HG03159 (cell line): ENCODE measurements around the gene DDO.
"Not testable (repeated sequence)": the region's sequence is repeated elsewhere in the genome, so short reads cannot be mapped to it uniquely, and the experiment has no call there.

Source experiments
- ATAC-seq: cut with Tn5 transposase; IDR thresholded peaks from one replicate; pipeline ENCODE4 v1.9.1; 2021; ENCODE audit warnings: mild to moderate bottlenecking, moderate library complexity; ENCODE audit not compliant: unreplicated experiment

DDO gene

DNA sequence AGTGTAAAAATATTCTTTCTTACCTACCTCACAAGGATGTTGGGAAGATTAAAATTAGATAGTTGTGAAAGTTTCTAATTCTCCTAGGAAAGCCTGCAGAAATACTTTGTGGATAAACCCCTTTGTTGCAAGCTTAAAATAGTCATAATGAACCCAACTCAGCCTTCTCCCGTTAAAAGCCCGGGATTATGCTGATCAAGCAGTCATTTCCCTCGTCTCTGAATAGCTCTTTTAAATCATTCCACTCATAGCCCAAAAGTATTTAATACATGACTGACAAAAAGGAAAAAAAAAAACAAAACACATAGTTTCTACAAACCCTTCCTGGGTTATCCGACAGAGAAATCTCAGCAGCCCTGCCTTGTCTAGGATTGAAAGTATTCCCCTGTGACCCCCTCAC lies 46.3 kb downstream of the DDO start:
- ATAC-seq: no peak

- no peak for ATAC-seq
Observed at GRCh38 chr6:110368284-110368683, 47.1 kb downstream of the DDO start.

DNA sequence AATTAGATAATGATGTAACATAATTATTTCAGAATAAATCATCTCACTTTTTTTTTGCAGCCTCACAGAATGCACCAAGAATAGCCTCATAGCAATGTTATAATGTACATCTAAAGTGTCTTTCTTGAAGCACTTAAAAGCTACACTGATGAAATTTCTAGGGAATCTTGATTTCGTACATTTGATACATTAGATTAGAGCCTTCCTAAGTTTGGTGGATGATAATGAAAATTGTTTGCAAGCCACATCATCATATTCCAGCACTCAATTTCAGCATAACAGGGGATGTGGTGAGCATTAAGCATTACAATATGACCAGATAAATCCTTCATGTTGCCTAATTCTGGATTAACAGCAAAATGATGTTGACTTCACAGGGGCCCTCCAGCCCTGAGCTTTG lies 47.5 kb downstream of the DDO start:
- no peak for ATAC-seq

GRCh38 chr6:110366975-110367374 lies 48.4 kb downstream of the DDO start:
- ATAC-seq: no peak

- no peak for ATAC-seq
Observed at GRCh38 chr6:110366256-110366655, 49.1 kb downstream of the DDO start.

- no peak for ATAC-seq
Observed at GRCh38 chr6:110364364-110365105, 50.8 kb downstream of the DDO start.

DNA sequence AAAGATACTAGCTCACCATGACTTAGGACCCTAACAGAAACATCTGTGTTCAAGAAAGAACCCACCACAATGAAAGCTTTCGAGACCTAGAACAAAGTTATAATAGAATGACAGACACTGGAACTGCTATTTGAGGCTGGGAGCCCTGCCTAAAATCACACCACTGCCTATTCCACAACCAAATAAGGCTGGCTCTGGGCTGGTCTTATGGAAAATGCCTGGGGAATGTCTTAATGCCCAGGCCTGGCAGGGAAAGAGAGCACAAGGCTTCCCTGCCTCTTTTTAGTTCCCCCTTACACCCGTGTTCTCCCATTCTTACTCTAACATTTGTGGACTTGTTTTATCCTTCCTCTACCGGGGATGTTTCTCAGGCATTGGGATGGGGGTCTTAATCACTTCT lies 51.6 kb downstream of the DDO start:
- no peak for ATAC-seq

DNA sequence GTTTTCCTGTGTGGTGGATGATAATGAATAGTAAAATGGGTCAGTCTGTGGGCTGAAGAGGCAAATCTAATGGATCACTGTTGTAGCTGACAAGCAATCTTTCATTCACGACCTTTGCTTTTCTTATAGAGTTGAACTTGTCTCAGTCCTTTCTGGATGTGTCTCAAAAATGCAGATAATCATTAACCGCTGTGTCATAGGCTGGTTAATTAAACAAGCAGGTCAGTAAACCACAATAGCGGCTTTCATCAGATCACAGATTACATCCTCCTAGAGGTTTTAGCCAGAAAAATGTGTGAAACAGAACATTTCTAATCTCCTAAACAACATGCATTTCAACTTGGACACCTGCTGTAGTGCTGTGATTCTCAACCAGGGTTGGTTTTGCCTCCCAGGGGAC lies 54.7 kb downstream of the DDO start:
- ATAC-seq: no peak

DNA sequence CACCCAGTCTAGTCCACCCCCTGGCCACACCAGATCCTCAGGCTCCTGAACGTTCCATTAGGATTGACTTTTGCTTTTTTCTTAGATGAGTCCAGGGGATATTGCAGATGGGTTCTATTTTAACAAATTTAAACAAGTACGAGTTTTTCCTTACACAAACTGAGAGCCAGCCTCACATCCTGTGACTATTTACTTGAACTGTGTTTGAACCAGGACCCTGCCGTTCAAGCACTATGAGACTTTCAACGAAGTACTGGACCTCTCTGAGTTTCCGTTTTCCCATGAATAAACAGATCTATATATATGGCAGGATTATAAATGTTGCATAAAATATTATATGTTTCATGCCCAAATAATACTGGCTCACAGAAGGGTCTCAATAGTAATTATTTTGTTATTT lies 55.8 kb downstream of the DDO start:
- no peak for ATAC-seq

- no peak for ATAC-seq
Observed at GRCh38 chr6:110358553-110359160, 56.7 kb downstream of the DDO start.

DNA sequence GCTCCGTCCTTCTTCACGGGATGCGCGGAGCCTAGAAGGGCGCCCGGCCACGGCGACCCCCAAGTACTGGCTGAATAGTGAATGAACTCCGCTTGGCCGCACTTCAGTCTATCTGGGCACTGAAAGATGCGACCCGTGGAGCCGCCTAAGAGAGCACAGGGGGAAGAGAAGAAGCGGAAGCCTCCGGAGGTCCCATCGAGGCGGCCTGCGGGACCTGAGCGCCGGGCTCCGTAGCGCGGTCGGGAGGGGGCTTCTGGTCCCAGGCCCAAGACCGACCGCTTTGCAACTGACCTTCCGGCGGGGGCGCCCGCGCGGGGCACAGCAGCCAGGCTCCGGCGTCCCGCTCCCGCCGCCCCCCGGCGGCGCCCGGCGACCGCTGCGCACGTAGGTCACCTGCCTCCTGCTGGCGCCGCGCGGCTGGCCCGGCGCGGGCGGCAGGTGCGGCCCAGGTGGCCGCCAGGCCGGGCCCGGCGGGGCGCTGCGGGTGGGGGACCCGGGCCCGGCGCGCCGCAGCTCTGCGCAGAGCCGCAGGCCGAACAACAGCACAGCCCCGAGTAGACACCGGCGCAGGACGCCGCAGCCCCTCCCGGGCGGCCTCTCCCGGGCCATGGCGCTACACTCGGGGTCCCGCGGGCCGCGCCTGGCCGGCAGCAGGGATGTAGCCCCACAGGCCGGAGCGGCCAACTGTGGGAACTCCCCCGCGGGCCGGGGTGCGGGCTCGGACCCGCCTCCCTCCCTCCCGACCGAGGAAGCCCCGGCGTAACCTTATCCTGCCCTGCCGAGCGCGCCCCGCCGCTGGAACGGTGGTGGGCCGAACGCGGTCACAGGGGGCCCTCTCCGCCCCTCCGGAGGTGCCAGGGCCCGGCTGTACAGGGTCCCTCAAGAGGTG lies 57.5 kb downstream of the DDO start, which contains the start of gene METTL24:
TSS of gene METTL24 (minus strand) at position 686 of the 889 bp plus-strand sequence. CDS start at position 609, 77 bp downstream.
- no peak for ATAC-seq

DNA sequence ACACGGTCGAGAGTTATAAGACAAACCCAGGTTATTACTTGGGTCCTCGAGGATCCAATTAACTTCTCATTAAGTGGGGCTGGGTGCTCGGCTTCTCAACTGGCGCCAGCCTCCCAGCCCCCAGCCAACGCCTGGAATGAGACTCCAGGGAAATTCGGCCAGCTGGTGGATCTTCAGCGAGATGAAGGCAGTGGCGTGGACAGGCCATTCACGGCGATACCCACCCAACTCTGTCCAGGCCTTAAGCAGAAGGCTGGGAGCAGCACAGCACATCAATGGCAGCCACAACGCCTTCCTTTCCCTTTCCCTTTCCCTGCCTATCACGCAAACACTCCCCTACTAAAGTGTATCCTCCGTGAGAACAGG lies 58.1 kb downstream of the DDO start:
- ATAC-seq: no peak

DNA sequence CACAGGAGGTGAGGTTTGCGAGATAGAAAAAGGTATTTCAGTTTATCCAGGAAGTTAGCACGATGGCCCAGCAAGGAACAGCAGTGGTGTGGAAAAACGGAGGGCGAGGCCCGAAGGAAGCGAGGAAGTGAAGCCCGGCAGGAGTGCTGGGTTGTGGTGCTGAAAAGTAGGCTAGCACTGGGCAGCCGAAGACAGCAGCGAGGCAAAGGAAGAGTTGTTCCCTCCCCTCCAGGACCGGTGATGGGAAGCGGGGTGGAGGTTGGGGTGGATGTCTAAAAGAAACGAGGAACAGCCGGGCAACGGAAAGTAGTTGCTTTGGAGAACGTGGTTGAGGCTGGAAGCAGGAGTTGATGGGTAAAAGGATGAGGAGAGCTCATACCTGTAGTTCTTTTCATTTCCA lies 58.6 kb downstream of the DDO start:
- no peak for ATAC-seq

DNA sequence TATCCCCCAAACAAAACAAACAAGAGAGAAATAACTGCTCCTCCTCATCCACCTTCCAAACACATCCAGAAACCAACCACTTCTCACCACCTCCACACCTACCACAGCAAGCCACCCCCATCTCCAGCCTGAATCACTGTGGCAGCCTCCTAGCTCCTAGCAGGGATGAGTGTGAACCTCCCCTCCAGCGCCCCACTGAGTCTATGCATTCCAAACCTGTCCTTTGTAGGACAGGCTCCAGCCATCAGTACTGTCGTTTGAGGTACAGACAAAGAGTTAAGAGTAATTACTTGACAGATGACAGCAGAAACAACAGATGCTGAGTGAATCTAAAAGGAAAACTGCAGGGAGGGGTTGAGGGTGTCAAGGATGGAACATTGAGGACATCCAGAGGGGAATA lies 59.6 kb downstream of the DDO start:
- ATAC-seq: no peak

GRCh38 chr6:110355022-110355421 lies 60.4 kb downstream of the DDO start:
- ATAC-seq: no peak

GRCh38 chr6:110354153-110354552 lies 61.2 kb downstream of the DDO start:
- ATAC-seq: no peak

- ATAC-seq: no peak
Observed at GRCh38 chr6:110353457-110354001, 61.8 kb downstream of the DDO start.

GRCh38 chr6:110352563-110353262 lies 62.7 kb downstream of the DDO start:
- no peak for ATAC-seq

- ATAC-seq: no peak
Observed at GRCh38 chr6:110351986-110352385, 63.4 kb downstream of the DDO start.

GRCh38 chr6:110351546-110351945 lies 63.8 kb downstream of the DDO start:
- no peak for ATAC-seq

- ATAC-seq: not testable (repeated sequence)
Observed at GRCh38 chr6:110350593-110350992, 64.8 kb downstream of the DDO start.
